ENCODE results near the gene FAM9B.

FAM9B gene

DNA sequence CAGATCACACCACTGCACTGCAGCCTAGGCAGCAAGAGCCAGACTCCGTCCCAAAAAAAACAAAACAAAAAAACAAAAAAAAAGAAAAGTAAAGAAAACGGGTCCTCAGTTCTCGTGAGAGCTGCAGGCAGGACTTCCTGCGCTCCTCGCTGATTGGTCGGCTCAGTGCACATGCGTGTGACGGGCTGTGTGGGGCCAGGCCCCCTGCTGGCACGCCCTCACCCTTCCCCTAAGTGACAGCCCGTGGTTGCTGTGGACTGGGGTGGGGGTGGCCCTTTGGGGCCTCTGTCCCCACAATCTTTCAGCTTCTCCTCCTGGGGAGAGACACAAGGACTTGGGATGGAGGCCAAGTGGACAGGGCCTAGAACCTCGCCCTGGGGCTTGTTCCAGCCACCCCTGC lies at the start of gene FAM9B:
FAM9B (minus strand) TSS at position 139 of the 400 bp plus-strand sequence. CDS start 1,141 bp downstream, outside the sequence.
- TF ChIP-seq, protein P1, sequence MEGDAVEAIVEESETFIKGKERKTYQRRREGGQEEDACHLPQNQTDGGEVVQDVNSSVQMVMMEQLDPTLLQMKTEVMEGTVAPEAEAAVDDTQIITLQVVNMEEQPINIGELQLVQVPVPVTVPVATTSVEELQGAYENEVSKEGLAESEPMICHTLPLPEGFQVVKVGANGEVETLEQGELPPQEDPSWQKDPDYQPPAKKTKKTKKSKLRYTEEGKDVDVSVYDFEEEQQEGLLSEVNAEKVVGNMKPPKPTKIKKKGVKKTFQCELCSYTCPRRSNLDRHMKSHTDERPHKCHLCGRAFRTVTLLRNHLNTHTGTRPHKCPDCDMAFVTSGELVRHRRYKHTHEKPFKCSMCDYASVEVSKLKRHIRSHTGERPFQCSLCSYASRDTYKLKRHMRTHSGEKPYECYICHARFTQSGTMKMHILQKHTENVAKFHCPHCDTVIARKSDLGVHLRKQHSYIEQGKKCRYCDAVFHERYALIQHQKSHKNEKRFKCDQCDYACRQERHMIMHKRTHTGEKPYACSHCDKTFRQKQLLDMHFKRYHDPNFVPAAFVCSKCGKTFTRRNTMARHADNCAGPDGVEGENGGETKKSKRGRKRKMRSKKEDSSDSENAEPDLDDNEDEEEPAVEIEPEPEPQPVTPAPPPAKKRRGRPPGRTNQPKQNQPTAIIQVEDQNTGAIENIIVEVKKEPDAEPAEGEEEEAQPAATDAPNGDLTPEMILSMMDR (IDR thresholded peaks at IDR 0.05; ENCODE audit: low read depth, low read length) = no peak
- no peak for TF ChIP-seq EZH2phosphoT487 (IDR thresholded peaks at IDR 0.05; ENCODE audit: low read depth)
- no peak within 1 kb of the TSS for H3K27ac ChIP-seq (ENCODE audit: low read length)
- H3K4me1 ChIP-seq (ENCODE audit: low read length) = no peaks in the 10 kb centered on the region

DNA sequence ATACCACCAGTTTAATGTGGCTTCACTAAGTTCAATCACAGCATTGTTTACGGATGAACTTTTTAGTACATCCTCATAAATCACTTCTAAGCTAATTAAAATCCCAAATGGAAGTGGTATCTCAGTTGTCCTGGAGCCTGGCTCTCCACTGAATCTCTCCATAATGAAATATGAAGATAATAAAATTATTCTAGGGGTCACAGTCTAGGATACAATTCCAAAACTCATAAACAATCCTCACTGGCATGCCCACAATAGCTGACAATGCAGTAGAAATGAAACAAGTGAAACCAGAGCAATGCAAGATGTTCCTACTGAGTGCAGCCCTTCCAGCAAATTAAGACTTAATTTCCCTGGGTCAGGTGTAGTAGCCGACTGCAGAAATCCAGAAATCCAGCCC lies 47.3 kb upstream of the FAM9B start:
- Histone ChIP-seq H2AFZ (ENCODE audit: low read depth, low read length) (no peak overlapping the region), H3K9ac (ENCODE audit: low read length) (no peak overlapping the region), H4K20me1 (ENCODE audit: insufficient read depth, low read length) (no peaks in the 10 kb centered on the region), H3K79me2 (ENCODE audit: low read length) (no peaks in the 10 kb centered on the region), H3K36me3 (replicated peaks; ENCODE audit: low read depth, low read length) (no peaks in the 10 kb centered on the region), H3K4me3 (ENCODE audit: low read length) (no peak overlapping the region), H3K9me3 (ENCODE audit: insufficient read depth, low read length) (no peaks in the 10 kb centered on the region), H3K27me3 (ENCODE audit: low read depth, low read length) (no peaks in the 10 kb centered on the region), H3K27ac (ENCODE audit: low read length) (no peak overlapping the region), H3K4me1 (ENCODE audit: low read length) (no peaks in the 10 kb centered on the region), H3K4me2 (ENCODE audit: low read length) (no peak overlapping the region)
- TF ChIP-seq, protein P1 (IDR thresholded peaks at IDR 0.05; ENCODE audit: low read depth, low read length) = no peak
- no peak for TF ChIP-seq EZH2phosphoT487 (IDR thresholded peaks at IDR 0.05; ENCODE audit: low read depth)

More for the DNA sequence above, at the start of gene FAM9B:
- Histone ChIP-seq H3K27me3 (ENCODE audit: low read depth, low read length) (no peaks in the 10 kb centered on the region), H3K4me2 (ENCODE audit: low read length) (no peak within 1 kb of the TSS), H3K79me2 (ENCODE audit: low read length) (no peaks in the 10 kb centered on the region), H3K9me3 (ENCODE audit: insufficient read depth, low read length) (no peaks in the 10 kb centered on the region), H3K9ac (ENCODE audit: low read length) (no peak within 1 kb of the TSS), H2AFZ (ENCODE audit: low read depth, low read length) (no peak within 1 kb of the TSS), H4K20me1 (ENCODE audit: insufficient read depth, low read length) (no peaks in the 10 kb centered on the region), H3K4me3 (ENCODE audit: low read length) (no peak within 1 kb of the TSS), H3K36me3 (replicated peaks; ENCODE audit: low read depth, low read length) (no peaks in the 10 kb centered on the region)

DNA sequence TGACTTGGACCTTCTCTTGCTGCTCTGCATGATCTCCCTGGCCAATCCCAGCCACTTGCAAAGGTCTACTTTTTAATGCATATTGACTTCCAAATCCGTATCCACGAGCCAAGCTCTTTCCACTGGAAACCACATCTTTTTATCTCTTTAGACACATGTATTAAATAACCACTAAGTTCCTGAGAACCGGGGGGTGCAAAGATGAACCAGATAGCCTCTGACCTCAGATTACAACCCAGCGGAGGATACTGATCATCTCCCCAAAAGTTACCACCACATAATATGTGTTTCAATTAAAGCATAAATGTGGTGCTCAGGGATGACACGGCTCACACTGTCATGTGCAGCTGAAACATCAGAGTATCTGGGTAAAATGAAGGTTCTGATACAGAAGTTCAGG lies 40.4 kb upstream of the FAM9B start:
- TF ChIP-seq EZH2phosphoT487 (IDR thresholded peaks at IDR 0.05; ENCODE audit: low read depth) = no peak
- TF ChIP-seq, protein P1 (IDR thresholded peaks at IDR 0.05; ENCODE audit: low read depth, low read length) = no peak

DNA sequence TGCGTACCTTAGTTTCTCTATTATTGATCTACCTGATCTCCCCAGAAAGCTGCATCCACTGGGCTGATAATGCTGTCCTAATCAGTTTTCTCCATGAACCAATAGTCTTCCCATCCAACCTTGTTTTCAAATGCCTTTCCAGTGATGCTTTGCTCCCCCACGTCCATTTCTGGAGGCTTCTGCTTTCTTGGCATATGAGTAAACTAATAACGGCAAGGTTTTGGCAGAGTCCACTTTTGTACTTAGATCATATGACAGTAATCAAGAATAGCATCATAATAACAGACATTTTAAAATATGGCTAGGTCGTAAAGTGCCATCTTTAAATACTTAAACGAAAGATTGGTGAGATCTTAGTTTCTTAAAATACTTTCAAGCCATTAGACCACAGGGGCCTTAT lies 38.4 kb upstream of the FAM9B start:
- Histone ChIP-seq H3K4me1 (ENCODE audit: low read length) (no peaks in the 10 kb centered on the region), H3K27me3 (ENCODE audit: low read depth, low read length) (no peaks in the 10 kb centered on the region; the same call in 1 of the 2 replicates), H3K4me3 (ENCODE audit: low read length) (no peak overlapping the region), H2AFZ (ENCODE audit: low read depth, low read length) (no peak overlapping the region), H3K27ac (ENCODE audit: low read length) (no peak overlapping the region), H4K20me1 (ENCODE audit: insufficient read depth, low read length) (no peaks in the 10 kb centered on the region), H3K9ac (ENCODE audit: low read length) (no peak overlapping the region), H3K36me3 (replicated peaks; ENCODE audit: low read depth, low read length) (no peaks in the 10 kb centered on the region), H3K9me3 (ENCODE audit: insufficient read depth, low read length) (no peaks in the 10 kb centered on the region), H3K4me2 (ENCODE audit: low read length) (no peak overlapping the region), H3K79me2 (ENCODE audit: low read length) (no peaks in the 10 kb centered on the region)
- no peak for TF ChIP-seq EZH2phosphoT487 (IDR thresholded peaks at IDR 0.05; ENCODE audit: low read depth)
- TF ChIP-seq, protein P1 (IDR thresholded peaks at IDR 0.05; ENCODE audit: low read depth, low read length) = no peak

More for the DNA sequence above, 40.4 kb upstream of the FAM9B start:
- Histone ChIP-seq H3K9me3 (ENCODE audit: insufficient read depth, low read length) (no peaks in the 10 kb centered on the region), H3K4me2 (ENCODE audit: low read length) (no peak overlapping the region), H3K9ac (ENCODE audit: low read length) (no peak overlapping the region), H4K20me1 (ENCODE audit: insufficient read depth, low read length) (no peaks in the 10 kb centered on the region), H3K27me3 (ENCODE audit: low read depth, low read length) (no peaks in the 10 kb centered on the region; the same call in 1 of the 2 replicates), H2AFZ (ENCODE audit: low read depth, low read length) (no peak overlapping the region), H3K79me2 (ENCODE audit: low read length) (no peaks in the 10 kb centered on the region), H3K4me1 (ENCODE audit: low read length) (no peaks in the 10 kb centered on the region), H3K4me3 (ENCODE audit: low read length) (no peak overlapping the region), H3K36me3 (replicated peaks; ENCODE audit: low read depth, low read length) (no peaks in the 10 kb centered on the region), H3K27ac (ENCODE audit: low read length) (no peak overlapping the region)
